Pericardium fibroblast (primary cell): ENCODE results near the gene ADAR. TPM values are rescaled to one million over a fixed set of nuclear protein-coding genes. Genes with fewer than 3 reads are reported as not detected.

Source experiments
- total RNA-seq: library from RNA; depleted of rRNA; stranded (reverse); fragments of >200 nt; gene quantifications from 2 replicates; pipeline ENCODE4 v1.2.3, GENCODE V29; 2015

The ADAR gene, protein sequence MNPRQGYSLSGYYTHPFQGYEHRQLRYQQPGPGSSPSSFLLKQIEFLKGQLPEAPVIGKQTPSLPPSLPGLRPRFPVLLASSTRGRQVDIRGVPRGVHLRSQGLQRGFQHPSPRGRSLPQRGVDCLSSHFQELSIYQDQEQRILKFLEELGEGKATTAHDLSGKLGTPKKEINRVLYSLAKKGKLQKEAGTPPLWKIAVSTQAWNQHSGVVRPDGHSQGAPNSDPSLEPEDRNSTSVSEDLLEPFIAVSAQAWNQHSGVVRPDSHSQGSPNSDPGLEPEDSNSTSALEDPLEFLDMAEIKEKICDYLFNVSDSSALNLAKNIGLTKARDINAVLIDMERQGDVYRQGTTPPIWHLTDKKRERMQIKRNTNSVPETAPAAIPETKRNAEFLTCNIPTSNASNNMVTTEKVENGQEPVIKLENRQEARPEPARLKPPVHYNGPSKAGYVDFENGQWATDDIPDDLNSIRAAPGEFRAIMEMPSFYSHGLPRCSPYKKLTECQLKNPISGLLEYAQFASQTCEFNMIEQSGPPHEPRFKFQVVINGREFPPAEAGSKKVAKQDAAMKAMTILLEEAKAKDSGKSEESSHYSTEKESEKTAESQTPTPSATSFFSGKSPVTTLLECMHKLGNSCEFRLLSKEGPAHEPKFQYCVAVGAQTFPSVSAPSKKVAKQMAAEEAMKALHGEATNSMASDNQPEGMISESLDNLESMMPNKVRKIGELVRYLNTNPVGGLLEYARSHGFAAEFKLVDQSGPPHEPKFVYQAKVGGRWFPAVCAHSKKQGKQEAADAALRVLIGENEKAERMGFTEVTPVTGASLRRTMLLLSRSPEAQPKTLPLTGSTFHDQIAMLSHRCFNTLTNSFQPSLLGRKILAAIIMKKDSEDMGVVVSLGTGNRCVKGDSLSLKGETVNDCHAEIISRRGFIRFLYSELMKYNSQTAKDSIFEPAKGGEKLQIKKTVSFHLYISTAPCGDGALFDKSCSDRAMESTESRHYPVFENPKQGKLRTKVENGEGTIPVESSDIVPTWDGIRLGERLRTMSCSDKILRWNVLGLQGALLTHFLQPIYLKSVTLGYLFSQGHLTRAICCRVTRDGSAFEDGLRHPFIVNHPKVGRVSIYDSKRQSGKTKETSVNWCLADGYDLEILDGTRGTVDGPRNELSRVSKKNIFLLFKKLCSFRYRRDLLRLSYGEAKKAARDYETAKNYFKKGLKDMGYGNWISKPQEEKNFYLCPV
- total RNA-seq, result 49.8 and 70.6 TPM in 2 replicates

DNA sequence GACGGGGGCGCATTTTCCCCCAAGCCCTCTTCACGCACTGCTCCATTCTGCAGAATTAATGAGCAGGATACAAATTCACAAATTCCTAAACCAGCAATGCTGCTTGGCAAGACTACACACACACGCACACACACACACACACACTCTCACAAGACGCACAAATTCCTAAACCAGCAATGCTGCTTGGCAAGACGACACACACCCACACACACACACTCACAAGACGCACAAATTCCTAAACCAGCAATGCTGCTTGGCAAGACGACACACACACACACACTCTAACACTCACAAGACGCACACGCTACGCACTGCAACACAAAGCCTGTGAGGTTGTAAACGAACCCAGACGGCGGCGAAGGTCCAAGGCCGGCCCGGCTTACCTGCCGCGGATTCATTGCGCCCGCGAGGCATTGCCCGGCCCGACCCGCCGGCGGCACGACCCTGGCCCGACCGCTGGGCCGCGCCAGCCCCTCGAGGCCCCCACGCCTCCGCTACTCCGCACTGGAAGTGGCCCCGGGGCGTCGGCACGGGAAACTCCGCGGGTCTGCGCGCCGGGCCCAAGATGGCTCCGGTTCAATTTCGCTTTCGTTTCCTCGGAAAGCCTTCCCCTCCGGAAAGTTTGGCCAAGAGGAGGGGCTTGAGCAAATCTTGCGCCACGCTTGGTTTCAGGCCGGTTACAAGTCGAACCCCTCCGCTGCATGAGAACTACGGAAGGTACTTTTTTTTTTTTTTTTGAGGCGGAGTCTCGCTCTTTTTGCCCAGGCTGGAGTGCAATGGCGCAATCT is at the start of gene ADAR:
Gene ADAR, minus strand, starts transcription at position 578 of the 788 bp plus-strand sequence. Its CDS starts 180 bp downstream, at position 398.

DNA sequence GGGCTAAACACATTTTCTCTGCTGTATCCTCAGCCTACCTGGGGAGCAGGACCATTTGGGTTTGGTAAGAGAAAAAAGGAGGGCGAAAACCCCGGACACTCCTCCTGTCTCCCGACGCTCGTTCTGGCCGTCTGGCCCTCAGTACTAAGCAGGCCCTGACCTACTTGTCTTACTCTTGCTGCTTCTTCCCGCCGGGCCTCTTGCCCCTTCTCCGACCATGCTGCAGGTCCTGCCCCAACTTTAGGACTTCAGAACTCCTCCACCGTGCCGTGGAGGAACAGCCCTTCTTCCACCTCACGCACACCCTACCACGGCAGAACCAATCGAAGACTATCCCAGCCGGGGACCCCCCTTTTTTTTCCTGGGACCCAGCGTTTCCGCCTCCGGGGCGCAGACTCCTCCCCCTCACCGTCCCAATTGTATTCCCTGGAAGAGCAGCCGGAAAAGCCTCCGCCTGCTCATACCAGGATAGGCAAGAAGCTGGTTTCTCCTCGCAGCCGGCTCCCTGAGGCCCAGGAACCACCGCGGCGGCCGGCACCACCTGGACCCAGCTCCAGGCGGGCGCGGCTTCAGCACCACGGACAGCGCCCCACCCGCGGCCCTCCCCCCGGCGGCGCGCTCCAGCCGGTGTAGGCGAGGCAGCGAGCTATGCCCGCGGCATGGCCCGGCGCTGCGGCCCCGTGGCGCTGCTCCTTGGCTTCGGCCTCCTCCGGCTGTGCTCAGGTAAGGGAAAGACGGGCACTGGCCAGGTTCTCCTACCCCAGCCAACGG is 40.4 kb downstream of the ADAR start, which contains the start of gene CHRNB2:
Gene CHRNB2, plus strand, starts transcription at position 393 of the 771 bp plus-strand sequence. Its CDS starts 267 bp downstream, at position 660.

DNA sequence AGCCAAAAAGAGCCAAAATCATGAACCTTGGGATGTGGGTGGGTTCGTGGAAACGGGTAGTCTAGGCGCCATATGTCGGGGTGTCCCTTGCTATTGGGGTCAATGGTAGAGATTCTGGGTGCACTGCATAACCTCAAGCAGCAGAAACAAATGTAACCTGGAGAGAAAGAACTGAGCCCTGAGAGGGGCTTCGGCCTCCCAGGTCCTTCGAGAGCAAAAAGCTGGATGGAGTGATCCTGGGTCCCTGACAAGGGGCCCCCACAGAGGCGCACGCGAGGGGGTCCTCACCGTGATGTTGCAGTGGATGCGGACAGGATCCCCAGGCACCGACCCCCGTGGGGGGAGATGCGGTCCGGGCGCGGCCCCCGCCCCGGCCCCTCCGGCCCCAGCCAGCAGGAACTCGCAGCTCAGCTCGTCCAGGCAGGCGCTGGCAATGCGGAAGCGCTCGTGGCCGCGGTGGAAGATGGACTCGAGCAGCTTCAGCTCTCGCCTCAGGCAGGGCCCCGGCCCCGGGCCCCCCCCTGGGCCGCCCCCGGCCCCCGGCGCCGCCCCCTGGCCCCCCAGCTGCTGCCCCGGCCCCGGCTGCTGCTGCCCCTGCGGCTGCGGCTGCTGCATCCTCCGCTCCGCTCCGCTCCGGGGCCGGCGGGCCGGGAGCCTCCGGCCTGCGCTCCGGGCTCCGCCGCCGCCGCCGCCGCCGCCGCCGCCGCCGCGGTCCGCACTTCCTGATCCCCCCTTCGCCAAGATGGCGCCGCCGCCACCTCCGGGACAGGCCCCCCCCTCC is 49.9 kb downstream of the ADAR start, which contains the start of gene UBE2Q1:
Gene UBE2Q1, minus strand, starts transcription at position 724 of the 781 bp plus-strand sequence. Its CDS starts 109 bp downstream, at position 615.

Other genes with a start within 250 kb of the ADAR start
- 3.9 and 9.3 TPM in 2 replicates for gene IL6R, start 202.8 kb downstream of the ADAR start, total RNA-seq
- not detected in 2 replicates for gene TDRD10, start 106.0 kb downstream of the ADAR start, total RNA-seq
- 0.12 and 0.43 TPM in 2 replicates for gene SHE, start 105.8 kb downstream of the ADAR start, total RNA-seq
- 31.9 and 46.5 TPM in 2 replicates for gene UBE2Q1, start 49.5 kb downstream of the ADAR start, total RNA-seq
- under 0.01 and 0.12 TPM in 2 replicates for gene CHRNB2, start 40.4 kb downstream of the ADAR start, total RNA-seq